Activated naive CD4-positive, alpha-beta T cell (primary cell): ENCODE measurements around the gene BST1.
A peak's percentile ranks its signal among the peaks of the same experiment; 100 is the strongest.

ENCODE experiments used
- DNase-seq, 4 experiments: peaks; one replicate each; lab custom pipeline; 2025; lab: John Stamatoyannopoulos, UW

Gene BST1

GRCh38 chr4:15778289-15779241, 75.7 kb downstream of the BST1 start, which contains the start of gene CD38:
Gene CD38, plus strand, starts transcription at chr4:15778328. Its CDS starts 87 bp downstream, at chr4:15778415.
- DNase-seq: peak; percentile 17 to 36 (median 28)

- no peak for DNase-seq
These were observed 76.4 kb downstream of the BST1 start for GRCh38 chr4:15779306-15779705.

GRCh38 chr4:15779809-15780208, 76.9 kb downstream of the BST1 start:
- DNase-seq: no peak

- DNase-seq: no peak
These were observed 78.7 kb downstream of the BST1 start for GRCh38 chr4:15781427-15782095.
